ENCODE measurements around the gene SPINK1. TPM values are rescaled to one million over a fixed set of nuclear protein-coding genes. Genes with fewer than 3 reads are reported as not detected.
"Not testable (repeated sequence)": the region's sequence is repeated elsewhere in the genome, so short reads cannot be mapped to it uniquely, and the experiment has no call there.

Gene SPINK1
- total RNA-seq, 2 donors from 2014 or later: not detected

DNA sequence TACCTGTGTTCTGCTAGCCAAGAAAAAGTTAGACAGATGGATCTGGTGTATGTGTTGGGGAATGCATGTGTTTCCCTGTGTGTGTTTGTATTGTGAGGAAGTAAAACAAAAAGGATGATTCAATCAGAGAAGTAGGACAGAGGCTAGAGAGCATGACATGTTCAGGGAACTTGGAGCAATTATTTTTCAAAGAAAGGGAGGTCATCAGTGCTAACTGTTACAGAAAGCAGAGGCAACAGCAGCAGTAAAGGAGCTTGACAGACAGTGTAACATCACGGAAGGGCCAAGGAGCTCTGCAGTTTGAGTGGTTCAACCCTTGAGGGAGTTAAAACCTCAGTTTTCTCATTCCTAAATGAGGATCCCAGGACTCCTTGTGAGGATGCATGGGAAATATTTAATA is 13.2 kb downstream of the SPINK1 start:
- H3K9me3 ChIP-seq (ENCODE audit: control insufficient read depth, low read length, poor library complexity, severe bottlenecking): no peaks in the 10 kb centered on the region
- ATAC-seq: no peak
- no peak for DNase-seq
- Mint-ChIP-seq H3K36me3 (ENCODE audit: low read depth) (no peaks in the 10 kb centered on the region), H3K4me1 (no peaks in the 10 kb centered on the region), H3K27ac (no peak overlapping the region), H3K27me3 (peaks cover 17% of the 10 kb centered on the region), H3K4me3 (no peak overlapping the region)

DNA sequence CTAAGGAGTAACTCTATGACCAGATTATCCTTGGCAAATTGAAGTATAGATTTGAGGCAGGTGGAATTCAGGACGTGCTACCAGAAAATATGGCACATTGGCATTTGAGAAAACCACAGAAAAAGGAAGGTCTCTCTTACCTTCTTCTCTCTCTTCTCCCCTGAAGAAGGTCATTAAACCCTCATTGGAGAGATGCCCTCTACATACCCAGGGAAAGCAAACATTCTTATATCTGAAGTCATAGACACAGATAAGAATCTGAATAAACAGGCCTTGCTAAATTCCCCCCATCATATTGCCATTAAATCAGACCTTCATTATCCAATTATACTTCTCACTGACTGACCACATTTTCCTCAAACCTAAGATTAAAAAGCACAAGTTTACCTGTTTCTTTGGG is 17.8 kb downstream of the SPINK1 start:
- H3K27me3 Mint-ChIP-seq: peaks cover 8% of the 10 kb centered on the region
- H3K36me3 Mint-ChIP-seq (ENCODE audit: low read depth): no peaks in the 10 kb centered on the region
- H3K27ac Mint-ChIP-seq: no peak overlapping the region
- ATAC-seq: no peak
- H3K4me1 Mint-ChIP-seq: no peaks in the 10 kb centered on the region
- H3K4me3 Mint-ChIP-seq: no peak overlapping the region
- no peak for DNase-seq
- no peaks in the 10 kb centered on the region for H3K9me3 ChIP-seq (ENCODE audit: control insufficient read depth, low read length, poor library complexity, severe bottlenecking)

DNA sequence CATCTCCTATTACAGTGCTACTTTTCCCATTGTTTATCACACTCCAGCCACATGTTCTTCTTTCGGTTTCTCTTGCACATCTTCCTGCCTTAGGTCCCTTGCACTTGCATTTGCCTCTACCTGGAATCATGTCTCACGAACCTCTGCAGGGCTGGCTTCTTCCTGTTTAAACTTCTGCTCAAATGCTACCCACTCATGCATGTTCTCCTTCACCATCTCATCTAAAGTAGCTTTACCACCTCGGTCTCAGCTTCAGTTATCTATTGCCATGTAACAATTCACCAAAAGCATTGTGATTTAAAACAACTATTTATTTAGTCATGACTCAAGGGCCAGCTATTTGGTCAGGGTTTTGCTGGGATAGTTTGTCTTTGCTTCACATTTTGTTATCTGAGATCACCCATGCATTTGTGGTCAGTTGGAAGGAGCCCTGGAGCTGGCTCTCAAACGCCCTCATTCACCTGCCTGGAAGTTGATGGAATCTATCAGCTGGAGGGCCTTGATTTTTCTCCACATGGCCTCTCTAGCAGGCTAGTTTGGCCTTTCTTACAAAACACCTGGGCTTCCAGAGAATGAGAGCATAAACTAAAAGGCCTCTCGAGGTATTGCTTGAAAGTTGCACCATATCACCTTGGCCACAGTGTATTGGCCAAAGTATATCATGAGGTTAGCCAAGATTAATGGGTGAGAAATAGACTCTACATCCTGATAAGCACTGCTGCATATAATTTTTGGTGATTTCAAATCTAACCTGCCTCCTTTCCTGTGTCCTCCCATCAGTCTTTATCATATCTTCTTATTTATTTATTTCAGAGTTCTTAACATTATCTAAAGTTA is 21.4 kb downstream of the SPINK1 start:
- Mint-ChIP-seq H3K4me1 (peaks cover 5% of the 10 kb centered on the region), H3K4me3 (no peak overlapping the region), H3K36me3 (ENCODE audit: low read depth) (no peaks in the 10 kb centered on the region), H3K27me3 (no peaks in the 10 kb centered on the region), H3K27ac (no peak overlapping the region)
- ATAC-seq (no peak), DNase-seq (no peak)
- no peaks in the 10 kb centered on the region for H3K9me3 ChIP-seq (ENCODE audit: control insufficient read depth, low read length, poor library complexity, severe bottlenecking)

DNA sequence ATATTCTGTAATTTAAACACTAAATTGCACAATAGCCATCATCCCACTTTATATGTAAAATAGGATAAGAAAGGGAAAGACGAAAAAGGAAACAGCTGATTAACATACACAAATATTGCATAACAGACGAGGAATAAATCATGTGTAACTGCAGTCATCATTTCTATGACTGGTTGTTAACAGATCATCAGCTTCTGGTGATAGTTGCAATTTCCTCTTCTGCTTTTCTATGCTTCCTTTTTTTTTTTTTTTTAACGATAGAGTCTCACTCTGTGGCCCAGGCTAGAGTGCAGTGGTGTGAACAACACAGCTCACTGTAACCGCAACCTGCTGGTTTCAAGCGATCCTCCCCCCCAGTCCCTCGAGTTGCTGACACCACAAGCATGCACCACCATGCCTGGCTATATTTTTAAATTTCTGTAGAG is 26.4 kb downstream of the SPINK1 start:
- Mint-ChIP-seq H3K27ac (peak overlapping the region; percentile 6), H3K27me3 (peaks cover 16% of the 10 kb centered on the region), H3K4me1 (peaks cover 10% of the 10 kb centered on the region), H3K36me3 (ENCODE audit: low read depth) (peaks cover 2% of the 10 kb centered on the region), H3K4me3 (no peak overlapping the region)
- DNase-seq (no peak), ATAC-seq (peak; percentile 78)
- no peaks in the 10 kb centered on the region for H3K9me3 ChIP-seq (ENCODE audit: control insufficient read depth, low read length, poor library complexity, severe bottlenecking)

DNA sequence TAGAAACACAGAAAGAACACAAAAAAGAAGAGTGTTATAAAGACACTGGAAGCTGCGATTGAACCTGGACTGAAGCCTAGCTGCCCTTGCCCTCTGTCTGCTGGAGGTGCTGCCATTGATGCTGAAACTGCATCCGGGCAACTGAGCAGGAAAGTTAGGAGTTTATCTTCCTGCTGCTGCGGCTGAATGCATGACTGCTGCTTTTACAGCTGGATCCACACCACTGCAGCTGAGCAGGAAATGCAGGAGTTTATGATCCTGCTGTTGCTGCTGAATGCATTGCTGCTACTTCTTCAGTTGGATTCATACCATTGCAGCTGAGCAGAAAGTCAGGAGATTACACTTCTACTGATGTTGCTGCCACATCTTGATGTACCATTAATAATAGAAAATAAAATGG is 27.1 kb downstream of the SPINK1 start:
- H3K27me3 Mint-ChIP-seq: peaks cover 23% of the 10 kb centered on the region
- H3K27ac Mint-ChIP-seq: peak overlapping the region; percentile 6
- H3K9me3 ChIP-seq (ENCODE audit: control insufficient read depth, low read length, poor library complexity, severe bottlenecking): no peaks in the 10 kb centered on the region
- no peak overlapping the region for H3K4me3 Mint-ChIP-seq
- H3K36me3 Mint-ChIP-seq (ENCODE audit: low read depth): peaks cover 2% of the 10 kb centered on the region
- ATAC-seq (no peak), DNase-seq (no peak)
- peaks cover 10% of the 10 kb centered on the region for H3K4me1 Mint-ChIP-seq

DNA sequence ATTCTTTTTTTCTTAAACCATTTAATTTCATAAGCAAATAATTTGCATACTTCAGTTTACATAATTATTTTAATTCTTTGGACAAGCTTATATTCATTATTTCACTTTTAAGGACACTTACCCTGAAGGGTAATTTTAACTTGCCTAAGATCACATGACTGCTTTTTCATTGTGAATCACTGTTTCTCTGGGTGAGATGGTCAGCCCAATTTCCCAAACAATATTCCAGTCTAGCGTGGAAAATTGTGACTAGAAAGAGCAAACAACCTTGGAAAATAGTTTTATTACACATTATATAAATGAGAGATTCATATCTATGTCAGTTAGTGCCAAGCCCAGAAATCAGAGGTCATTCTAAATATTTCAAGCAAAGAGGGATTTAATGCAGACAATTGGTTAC is 27.5 kb downstream of the SPINK1 start:
- no peak overlapping the region for H3K27ac Mint-ChIP-seq
- DNase-seq: no peak
- no peak for ATAC-seq
- H3K9me3 ChIP-seq (ENCODE audit: control insufficient read depth, low read length, poor library complexity, severe bottlenecking): no peaks in the 10 kb centered on the region
- H3K27me3 Mint-ChIP-seq: peaks cover 26% of the 10 kb centered on the region
- no peak overlapping the region for H3K4me3 Mint-ChIP-seq
- H3K36me3 Mint-ChIP-seq (ENCODE audit: low read depth): peaks cover 2% of the 10 kb centered on the region
- H3K4me1 Mint-ChIP-seq: peaks cover 10% of the 10 kb centered on the region

DNA sequence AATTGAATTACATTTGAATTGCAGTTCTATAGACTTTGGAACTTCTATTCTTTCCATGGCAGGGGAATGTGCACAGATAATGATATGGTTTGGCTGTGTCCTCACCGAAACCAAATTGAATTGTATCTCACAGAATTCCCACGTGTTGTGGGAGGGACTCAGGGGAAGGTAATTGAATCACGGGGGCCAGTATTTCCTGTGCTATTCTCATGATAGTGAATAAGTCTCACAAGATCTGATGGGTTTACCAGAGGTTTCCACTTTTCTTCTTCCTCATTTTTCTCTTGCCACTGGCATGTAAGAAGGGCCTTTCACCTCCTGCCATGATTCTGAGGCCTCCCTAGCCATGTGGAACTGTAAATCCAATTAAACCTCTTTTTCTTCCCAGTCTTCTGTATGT is 28.3 kb downstream of the SPINK1 start:
- H3K36me3 Mint-ChIP-seq (ENCODE audit: low read depth); ATAC-seq; H3K9me3 ChIP-seq (ENCODE audit: control insufficient read depth, low read length, poor library complexity, severe bottlenecking); DNase-seq; H3K4me3 Mint-ChIP-seq; H3K4me1 Mint-ChIP-seq; H3K27ac Mint-ChIP-seq: not testable (repeated sequence)
- H3K27me3 Mint-ChIP-seq: peaks cover 26% of the 10 kb centered on the region

DNA sequence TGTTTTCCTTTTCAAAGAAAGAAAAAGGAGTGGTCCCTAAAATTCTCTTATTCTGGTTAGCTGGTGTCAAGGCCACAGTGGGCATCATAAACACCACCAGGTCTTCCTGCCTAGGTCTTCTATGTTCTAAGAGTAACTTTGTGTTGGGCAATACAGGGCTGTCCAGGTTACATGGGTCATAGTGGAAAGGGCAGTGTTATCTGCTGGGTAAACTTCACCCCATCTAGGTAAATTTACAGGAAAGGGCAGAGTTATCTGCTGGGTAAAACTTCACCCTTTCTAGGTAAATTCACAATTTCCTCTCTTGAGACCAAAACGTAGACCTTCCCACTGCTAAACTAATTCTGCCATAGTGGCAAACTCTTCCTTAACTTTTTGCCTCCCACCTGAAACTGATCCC is 30.0 kb downstream of the SPINK1 start:
- no peak for DNase-seq
- Mint-ChIP-seq H3K27ac (no peak overlapping the region), H3K4me1 (peaks cover 7% of the 10 kb centered on the region), H3K4me3 (no peak overlapping the region), H3K36me3 (ENCODE audit: low read depth) (peaks cover 2% of the 10 kb centered on the region), H3K27me3 (peaks cover 26% of the 10 kb centered on the region)
- H3K9me3 ChIP-seq (ENCODE audit: control insufficient read depth, low read length, poor library complexity, severe bottlenecking): no peaks in the 10 kb centered on the region
- no peak for ATAC-seq

DNA sequence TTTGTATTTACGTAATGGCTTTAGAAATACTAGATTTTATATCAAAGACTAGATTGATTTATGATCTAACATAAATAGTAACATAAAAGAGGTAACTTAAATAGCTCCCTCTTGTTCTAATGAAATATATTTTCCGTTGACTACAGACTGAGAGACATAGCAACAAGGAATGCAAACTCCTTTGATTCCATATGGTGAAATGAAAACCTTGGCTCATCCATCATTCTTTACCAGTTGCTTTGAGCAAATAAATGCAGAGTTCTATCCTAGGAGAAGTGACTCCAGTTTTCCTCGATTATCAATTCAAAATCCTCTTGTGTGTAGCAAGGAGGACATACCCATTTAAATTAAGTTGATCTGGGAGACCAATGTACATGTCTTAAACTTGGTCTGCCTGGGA is 31.0 kb downstream of the SPINK1 start:
- no peaks in the 10 kb centered on the region for H3K9me3 ChIP-seq (ENCODE audit: control insufficient read depth, low read length, poor library complexity, severe bottlenecking)
- Mint-ChIP-seq H3K4me3 (no peak overlapping the region), H3K27me3 (peaks cover 34% of the 10 kb centered on the region), H3K27ac (no peak overlapping the region), H3K4me1 (peaks cover 7% of the 10 kb centered on the region), H3K36me3 (ENCODE audit: low read depth) (peaks cover 2% of the 10 kb centered on the region)
- DNase-seq (no peak), ATAC-seq (no peak)

DNA sequence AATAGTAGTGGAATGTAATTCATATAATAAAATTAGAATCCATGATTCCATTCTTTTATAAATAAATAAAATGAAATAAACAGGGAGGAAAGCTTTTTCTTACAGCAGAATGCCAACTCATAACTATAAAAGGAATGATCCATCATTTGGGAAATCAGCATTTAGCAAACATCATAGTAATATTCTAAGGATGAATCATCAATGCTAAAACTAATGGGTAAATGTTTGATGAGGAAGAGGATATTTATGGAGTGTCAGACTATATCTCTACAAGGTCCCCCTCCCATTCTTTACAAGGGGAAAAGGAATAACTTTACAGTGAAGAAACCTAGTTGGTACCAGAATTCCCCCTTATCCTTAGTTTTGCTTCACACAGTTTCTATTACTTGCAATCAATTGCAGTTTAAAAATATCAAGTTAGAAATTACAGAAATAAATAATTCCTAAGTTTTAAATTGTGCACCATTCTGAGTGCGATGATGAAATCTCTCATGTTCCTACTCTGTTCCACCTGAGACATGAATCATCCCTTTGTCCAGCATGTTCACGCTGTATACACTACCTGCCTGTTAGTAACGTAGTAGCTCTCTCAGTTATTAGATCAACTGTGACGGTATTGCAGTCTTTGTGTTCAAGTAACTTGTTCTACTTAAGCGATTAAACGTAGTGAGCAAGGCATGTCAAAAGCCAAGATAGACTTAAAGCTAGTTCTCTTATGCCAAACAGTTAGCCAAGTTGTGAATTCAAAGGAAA is 34.7 kb downstream of the SPINK1 start:
- no peaks in the 10 kb centered on the region for H3K36me3 Mint-ChIP-seq (ENCODE audit: low read depth)
- no peaks in the 10 kb centered on the region for H3K4me1 Mint-ChIP-seq
- H3K27me3 Mint-ChIP-seq: peaks cover 25% of the 10 kb centered on the region
- ATAC-seq: no peak
- DNase-seq: no peak
- H3K27ac Mint-ChIP-seq: no peak overlapping the region
- H3K4me3 Mint-ChIP-seq: no peak overlapping the region
- H3K9me3 ChIP-seq (ENCODE audit: control insufficient read depth, low read length, poor library complexity, severe bottlenecking): no peaks in the 10 kb centered on the region

DNA sequence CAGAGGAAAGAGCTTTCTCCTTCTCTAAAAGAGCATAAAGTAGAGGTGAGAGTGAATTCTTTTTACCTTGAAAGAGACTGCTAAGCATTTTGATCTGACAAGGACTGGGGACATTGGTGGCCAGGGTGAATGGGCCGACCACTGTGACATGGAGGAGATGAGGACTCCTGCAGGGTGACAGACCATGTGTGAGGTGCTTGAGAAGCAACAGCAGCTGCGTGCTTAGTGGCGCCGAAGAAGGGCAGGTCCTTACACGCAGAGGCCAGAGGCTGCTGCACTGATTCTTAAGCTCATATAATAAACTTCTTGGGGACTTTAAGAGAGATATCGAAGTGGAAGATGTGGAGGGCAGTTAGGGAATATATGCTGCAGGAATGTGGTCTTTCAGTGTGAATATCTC is 40.3 kb downstream of the SPINK1 start:
- Mint-ChIP-seq H3K27ac (no peak overlapping the region), H3K4me3 (no peak overlapping the region), H3K36me3 (ENCODE audit: low read depth) (no peaks in the 10 kb centered on the region), H3K27me3 (peaks cover 8% of the 10 kb centered on the region), H3K4me1 (no peaks in the 10 kb centered on the region)
- ATAC-seq (no peak), DNase-seq (no peak)
- no peaks in the 10 kb centered on the region for H3K9me3 ChIP-seq (ENCODE audit: control insufficient read depth, low read length, poor library complexity, severe bottlenecking)

DNA sequence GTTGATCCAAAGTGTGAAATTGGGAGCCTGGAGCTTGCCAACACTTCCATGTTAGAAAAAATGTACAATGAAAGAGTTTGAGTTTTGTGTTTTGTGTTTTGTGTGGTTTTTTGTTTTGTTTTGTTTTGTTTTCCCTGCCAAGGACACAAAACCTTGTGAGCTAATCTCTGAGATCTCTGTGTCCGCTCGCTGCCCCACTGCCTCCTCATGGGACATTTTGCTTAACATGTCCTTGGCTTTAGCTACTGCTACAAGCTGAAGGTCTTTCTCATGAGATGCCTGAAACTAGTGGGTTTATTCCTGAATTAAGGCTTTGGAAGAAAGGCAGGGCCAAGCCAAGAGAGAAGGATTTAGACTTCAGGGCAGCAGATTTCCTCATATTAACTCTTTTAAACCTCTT is 41.7 kb downstream of the SPINK1 start:
- no peaks in the 10 kb centered on the region for H3K9me3 ChIP-seq (ENCODE audit: control insufficient read depth, low read length, poor library complexity, severe bottlenecking)
- no peaks in the 10 kb centered on the region for H3K4me1 Mint-ChIP-seq
- ATAC-seq (no peak), DNase-seq (no peak)
- no peaks in the 10 kb centered on the region for H3K36me3 Mint-ChIP-seq (ENCODE audit: low read depth)
- H3K27ac Mint-ChIP-seq: no peak overlapping the region
- no peaks in the 10 kb centered on the region for H3K27me3 Mint-ChIP-seq
- H3K4me3 Mint-ChIP-seq: no peak overlapping the region

DNA sequence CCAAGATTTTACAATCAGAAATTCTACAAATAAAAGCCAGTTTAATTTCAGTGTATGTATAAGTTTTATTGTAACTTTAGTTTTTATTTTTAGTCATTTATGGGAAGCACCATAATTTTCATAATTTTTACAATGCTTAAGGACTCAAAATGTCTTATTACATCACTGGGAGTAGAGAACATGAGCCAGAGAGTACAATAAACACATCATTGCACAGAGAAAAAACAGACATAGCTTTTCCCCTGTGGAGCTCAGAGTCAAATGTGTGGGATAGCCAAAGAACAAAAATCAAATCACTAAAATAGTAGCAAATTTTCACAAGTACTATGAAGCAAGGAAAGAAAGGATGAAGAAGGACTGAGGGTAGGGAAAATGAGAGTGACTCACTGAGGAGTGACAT is 43.4 kb downstream of the SPINK1 start:
- no peak overlapping the region for H3K27ac Mint-ChIP-seq
- H3K4me1 Mint-ChIP-seq: no peaks in the 10 kb centered on the region
- no peak for ATAC-seq

DNA sequence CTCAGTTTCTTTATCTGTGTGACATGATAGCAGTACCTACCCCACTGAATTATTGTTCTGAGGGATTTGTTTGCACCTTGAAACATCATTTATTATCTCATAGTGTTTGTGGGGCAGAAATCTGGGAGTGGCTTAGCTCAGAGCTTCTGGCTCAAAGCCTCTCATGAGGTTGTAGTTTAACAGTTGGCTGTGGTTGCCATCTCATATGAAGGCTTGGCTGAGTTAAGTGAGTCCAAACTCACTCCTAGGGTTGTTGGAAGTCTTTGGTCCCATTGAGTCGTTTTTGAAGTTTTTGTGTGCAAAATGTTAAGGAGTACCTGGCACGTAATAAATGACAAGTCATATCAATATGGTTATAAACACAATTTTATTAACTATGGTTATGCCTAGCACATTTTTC is 45.3 kb downstream of the SPINK1 start:
- H3K4me1 Mint-ChIP-seq: peaks cover 9% of the 10 kb centered on the region
- H3K36me3 Mint-ChIP-seq (ENCODE audit: low read depth): no peaks in the 10 kb centered on the region
- no peak overlapping the region for H3K4me3 Mint-ChIP-seq
- H3K27ac Mint-ChIP-seq: no peak overlapping the region
- no peak for ATAC-seq
- H3K27me3 Mint-ChIP-seq: no peaks in the 10 kb centered on the region
- no peaks in the 10 kb centered on the region for H3K9me3 ChIP-seq (ENCODE audit: control insufficient read depth, low read length, poor library complexity, severe bottlenecking)
- DNase-seq: no peak

More for the DNA sequence above, 43.4 kb downstream of the SPINK1 start:
- no peak for DNase-seq
- no peaks in the 10 kb centered on the region for H3K36me3 Mint-ChIP-seq (ENCODE audit: low read depth)
- no peaks in the 10 kb centered on the region for H3K9me3 ChIP-seq (ENCODE audit: control insufficient read depth, low read length, poor library complexity, severe bottlenecking)
- no peaks in the 10 kb centered on the region for H3K27me3 Mint-ChIP-seq
- H3K4me3 Mint-ChIP-seq: no peak overlapping the region

All from T-helper 17 cell (primary cell).